GM20431 (cell line): ENCODE data around the gene MT1E.
"Not testable (repeated sequence)": the region's sequence is repeated elsewhere in the genome, so short reads cannot be mapped to it uniquely, and the experiment has no call there.

Experiments used
- in situ Hi-C: fragments of 300-500 bp; cut with MseI, MboI; formaldehyde crosslinking; loops from one replicate; pipeline ENCODE4 v1.15.0; 2020; ENCODE audit warnings: low sequenced_read_pairs; ENCODE audit not compliant: unreplicated experiment

Gene MT1E

DNA sequence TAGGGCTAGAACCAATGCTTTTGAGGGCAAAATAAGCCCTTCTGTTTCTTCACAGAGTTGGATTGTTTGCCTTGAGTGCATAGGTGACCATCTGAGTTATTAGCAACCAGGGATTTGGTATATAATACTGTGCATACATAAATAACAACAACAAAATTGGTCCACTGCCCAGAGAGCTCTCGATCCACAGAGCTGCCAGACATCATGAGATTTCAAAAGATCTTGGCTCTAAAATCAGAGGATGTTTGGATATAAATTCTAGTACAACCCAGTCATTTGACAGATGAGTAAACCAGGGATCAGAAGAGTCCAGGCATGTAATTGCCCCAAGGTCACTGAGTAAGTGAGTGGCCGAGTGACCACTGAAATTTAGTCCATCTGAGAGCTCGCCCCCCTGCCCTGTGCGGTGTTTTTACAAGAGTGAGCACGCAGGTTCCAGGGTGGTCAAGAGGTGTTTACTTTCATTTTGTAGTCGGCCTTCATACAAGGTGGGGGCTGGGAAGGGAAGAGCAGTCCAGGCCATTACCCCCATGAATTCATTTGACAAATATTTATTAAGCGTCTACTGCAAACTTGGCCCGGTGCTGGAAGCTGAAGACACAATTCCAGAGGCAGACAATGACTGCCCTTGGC, 19.0 kb upstream of the MT1E start:
- in situ Hi-C loops: no loop called here

DNA sequence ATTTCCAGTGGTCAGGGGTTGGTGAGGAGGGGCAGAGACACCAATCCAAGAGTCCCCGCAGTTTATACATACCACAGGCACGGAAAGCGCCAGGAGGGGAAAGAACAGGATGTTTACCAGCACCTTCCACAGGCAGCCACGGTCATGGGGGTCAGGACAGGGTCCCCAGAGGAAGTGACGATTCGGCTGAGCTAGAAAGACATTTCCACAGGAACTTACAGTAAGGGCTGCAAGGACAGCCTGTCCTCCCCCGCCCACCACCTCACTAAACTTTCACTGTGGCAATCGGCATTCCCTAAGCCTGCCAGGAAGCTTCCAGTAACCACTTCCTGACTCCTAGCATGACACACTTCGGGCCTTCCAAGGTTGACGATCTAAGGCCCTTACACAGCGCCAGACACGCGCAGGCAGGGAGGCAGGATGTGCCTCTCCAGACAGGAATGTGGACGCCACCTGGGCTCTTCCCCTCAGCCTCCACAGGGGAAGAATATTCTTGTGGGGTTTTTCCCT, 18.4 kb upstream of the MT1E start:
- in situ Hi-C loops: no loop called here

DNA sequence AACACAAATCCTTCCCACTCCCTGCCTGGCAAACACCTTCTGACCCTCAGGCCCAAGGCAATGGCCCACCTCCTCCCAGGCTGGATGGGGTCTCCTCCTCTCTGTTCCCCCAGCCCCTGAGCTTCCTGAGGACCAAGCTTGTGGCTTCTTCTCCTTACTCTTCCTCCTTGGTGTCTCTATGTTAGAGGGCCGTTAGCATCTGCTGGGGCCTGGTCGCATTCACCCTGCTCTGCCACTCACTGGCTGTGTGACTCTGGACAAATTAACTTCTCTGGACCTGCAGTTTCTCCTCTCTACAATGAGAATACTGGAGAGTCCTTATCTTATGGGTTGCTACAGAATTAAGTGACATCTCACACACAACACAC, 17.9 kb upstream of the MT1E start:
- in situ Hi-C loops: no loop called here

DNA sequence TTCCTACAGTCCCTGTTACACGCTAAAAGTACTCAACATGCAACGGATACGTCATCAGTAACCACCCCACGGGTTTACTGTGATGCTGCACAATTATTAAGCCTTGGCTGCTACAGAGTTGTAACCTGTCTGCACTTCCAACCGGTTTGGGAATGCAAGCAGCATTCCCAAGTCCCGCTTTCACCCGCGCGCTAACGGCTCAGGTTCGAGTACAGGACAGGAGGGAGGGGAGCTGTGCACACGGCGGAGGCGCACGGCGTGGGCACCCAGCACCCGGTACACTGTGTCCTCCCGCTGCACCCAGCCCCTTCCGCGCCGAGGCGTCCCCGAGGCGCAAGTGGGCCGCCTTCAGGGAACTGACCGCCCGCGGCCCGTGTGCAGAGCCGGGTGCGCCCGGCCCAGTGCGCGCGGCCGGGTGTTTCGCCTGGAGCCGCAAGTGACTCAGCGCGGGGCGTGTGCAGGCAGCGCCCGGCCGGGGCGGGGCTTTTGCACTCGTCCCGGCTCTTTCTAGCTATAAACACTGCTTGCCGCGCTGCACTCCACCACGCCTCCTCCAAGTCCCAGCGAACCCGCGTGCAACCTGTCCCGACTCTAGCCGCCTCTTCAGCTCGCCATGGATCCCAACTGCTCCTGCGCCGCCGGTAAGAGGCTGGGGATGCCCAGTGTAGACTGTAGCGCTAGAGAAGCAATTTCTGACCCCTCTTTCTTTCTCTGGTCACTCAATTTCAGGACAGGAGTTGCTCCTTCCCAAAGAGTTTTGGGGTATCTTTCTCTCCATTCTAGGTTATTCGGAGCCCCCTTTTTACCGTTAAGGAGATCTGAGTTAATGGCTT, 17.3 kb upstream of the MT1E start, which contains the start of gene MT2A:
Gene MT2A, plus strand, starts transcription at position 542 of the 833 bp plus-strand sequence. Its CDS starts 72 bp downstream, at position 614.
- in situ Hi-C loops: no loop called here

DNA sequence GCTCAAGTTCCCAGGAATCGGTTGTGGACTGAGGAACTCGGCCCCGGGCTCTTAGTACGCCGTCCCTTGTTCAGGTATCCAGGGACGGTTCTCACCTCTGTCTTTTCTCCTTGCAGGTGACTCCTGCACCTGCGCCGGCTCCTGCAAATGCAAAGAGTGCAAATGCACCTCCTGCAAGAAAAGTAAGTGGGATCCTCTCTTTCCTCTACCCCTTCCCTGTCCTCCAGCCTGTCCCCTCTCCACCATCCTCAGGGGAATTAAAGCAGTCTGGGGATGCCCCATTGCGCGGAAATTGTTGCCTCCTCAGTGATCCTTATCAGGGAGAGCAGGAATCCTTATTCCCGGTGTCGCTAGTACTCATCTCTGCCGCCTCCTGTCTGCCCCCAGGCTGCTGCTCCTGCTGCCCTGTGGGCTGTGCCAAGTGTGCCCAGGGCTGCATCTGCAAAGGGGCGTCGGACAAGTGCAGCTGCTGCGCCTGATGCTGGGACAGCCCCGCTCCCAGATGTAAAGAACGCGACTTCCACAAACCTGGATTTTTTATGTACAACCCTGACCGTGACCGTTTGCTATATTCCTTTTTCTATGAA, 16.6 kb upstream of the MT1E start:
- in situ Hi-C loops: no loop called here

DNA sequence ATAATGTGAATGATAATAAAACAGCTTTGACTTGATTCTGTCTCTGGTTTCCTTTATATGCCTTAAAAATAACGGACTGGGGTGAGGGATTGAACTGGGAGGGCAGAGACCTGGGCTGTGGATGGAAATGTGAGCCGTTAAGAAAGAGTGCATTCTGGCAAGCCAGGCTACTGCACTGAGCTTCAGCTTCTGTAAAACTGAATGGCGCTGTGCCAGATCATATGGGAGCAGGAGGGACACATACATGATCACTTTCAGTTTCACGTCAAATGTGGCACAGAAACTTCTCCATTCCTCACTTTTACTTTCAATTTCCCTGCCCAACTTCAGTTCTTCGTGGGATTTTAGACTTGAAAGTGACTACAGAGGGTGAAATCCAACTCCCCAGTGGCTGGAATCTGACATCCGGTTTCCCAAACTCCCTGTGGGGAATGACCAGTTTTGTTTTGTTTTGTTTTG, 16.1 kb upstream of the MT1E start:
- in situ Hi-C loops: no loop called here

DNA sequence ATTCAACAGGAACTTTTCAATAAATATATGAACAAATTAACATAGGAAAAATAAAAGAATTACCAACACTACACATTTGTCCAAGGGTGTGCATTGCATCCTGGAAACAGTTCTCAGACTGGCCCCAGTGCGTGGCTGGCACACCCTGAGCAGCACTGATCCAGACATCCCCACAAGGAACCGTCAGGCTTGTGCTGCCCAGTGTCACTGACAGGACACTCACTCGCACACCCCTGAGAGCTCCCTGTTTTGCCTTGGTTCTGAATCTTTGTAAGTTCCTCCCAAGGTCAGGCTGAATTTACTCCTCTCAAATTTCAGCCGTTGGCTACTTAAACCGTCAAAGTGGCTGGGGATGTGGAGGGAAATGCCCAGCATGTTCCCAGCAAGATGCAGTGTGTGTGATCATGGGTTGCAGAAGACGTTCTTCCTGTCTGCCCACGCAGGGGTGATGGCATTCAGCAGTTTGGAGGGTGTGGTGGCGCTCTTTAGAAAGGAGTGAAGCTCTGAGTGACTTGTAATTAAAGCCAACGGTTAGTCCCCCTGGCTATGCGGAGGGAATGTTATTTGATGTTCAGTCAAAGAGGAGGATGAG, 15.5 kb upstream of the MT1E start:
- in situ Hi-C loops: no loop called here

DNA sequence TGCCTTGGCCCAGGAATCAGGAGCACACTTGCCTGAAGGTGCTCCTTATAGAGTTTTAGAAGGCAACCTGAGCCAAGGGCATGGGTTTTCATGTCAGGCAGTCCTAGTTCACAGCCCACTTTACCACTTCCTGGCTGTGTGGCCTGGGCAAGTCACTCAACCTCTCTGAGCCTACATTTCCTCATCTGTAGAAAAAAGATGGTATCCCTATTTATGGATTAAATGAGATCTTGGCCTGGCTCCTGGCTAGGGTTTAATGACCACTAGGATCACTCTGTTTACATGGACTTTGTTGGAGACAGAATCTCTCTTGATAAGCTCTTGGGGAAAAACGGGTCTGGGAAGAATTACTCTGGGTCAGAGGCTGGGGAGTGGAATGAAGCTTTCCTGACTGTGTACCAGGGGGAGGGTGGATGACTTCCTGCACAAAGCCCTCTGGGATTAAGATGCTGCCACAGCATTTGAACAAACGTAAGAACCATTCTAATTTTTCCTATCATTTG, 14.9 kb upstream of the MT1E start:
- in situ Hi-C loops: no loop called here

DNA sequence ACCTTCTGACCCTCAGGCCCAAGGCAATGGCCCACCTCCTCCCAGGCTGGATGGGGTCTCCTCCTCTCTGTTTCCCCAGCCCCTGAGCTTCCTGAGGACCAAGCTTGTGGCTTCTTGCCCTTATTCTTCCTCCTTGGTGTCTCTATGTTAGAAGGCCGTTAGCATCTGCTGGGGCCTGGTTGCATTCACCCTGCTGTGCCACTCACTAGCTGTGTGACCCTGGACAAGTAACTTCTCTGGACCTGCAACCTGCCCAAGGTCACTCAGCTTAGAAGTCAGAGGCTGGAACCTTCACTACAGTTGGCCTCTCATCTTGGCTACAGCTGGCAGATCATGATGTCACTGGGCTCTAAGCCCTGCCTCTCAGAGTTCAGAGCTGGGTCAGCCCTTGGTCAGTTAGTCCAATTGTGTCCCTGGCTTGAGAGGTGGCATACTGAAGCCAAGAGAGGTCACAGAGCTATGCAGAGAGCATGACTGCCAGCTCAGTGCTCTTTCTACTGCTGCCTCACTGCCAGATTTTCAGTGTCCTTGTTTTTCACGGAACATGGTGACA, 14.2 kb upstream of the MT1E start:
- in situ Hi-C loops: no loop called here

DNA sequence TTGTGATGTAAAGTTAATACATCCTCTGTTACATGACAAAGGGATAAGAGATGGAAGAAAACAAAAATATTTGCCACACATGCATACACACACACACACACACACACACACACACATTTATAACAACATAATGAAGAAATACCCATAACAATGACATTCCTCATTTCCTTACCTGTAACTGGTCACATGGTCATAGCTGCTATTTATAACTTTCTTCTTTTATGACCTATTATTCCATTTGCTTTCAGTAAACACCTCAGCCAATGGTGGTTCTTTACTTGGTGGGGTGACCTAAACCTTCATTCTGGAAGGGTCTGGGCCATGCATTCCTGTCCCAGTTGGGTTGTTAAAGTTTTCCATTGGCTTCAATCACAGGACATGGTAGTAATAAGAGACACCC, 11.9 kb upstream of the MT1E start:
- in situ Hi-C loops: no loop called here

DNA sequence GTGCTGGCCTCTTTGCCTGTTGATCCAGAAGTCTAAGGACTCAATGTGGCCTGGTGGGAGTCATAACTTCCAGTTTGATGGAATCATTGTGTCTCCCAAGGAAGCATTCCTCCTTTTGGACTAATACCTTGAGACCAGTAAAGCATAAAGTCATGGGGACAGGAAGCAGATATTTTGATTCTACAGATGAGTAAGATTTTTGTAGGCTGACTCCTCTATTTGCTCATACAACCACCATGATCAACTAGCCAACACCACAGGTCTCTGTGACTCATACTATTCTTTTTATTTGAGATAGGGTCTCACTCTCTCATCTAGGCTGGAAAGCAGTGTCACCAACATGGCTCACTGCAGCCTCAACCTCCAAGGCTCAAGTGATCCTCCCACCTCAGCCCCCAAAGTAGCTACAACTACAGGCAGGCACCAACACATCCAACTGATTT, 11.0 kb upstream of the MT1E start:
- in situ Hi-C loops: no loop called here

DNA sequence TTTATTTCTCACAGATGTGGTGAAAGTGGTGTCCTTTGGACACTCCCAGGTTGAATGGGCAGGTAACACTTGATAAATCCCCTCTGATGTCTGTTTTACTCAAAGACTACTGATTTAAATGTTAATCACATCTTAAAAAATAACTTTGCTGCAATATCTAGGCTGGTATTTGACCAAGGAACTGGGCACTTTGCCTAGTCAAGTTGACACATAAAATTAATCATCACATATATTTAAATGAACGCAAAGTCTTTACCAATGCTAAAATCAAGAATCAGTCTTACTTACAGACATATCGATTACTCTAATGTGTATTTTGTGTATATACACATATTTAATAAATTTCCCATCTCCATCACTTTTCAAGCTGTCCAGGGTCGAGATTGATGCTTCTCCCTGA, 10.2 kb upstream of the MT1E start:
- in situ Hi-C loops: no loop called here

DNA sequence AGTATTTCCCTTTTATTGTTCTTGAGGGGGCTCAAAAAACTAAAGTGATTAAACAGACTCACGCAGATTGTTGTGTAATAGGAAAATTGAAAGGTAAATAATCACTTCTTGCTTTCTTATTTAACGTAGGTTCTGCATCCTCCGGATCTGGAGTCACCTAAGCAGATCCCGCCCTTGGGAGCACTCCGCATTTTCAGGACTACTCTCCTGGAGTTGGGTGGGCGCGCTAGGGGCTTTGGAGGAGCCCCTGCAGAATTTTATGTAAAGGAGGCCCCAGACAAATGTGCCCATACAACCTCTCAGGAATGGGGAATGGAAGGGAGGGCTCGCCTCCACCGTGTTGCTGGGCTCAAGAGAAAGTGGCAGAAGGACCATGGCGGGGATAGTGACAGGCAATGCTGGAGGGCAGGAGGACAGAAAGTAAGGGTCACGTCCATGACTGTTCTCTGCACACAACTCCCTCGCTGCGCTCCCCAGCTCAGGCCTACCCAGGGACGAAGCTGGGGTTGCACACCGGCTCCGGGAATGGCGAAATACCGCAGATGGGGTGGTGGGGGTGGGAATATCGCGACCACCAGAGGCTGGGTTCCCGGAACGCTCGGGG, 8.9 kb upstream of the MT1E start:
- in situ Hi-C loops: no loop called here

DNA sequence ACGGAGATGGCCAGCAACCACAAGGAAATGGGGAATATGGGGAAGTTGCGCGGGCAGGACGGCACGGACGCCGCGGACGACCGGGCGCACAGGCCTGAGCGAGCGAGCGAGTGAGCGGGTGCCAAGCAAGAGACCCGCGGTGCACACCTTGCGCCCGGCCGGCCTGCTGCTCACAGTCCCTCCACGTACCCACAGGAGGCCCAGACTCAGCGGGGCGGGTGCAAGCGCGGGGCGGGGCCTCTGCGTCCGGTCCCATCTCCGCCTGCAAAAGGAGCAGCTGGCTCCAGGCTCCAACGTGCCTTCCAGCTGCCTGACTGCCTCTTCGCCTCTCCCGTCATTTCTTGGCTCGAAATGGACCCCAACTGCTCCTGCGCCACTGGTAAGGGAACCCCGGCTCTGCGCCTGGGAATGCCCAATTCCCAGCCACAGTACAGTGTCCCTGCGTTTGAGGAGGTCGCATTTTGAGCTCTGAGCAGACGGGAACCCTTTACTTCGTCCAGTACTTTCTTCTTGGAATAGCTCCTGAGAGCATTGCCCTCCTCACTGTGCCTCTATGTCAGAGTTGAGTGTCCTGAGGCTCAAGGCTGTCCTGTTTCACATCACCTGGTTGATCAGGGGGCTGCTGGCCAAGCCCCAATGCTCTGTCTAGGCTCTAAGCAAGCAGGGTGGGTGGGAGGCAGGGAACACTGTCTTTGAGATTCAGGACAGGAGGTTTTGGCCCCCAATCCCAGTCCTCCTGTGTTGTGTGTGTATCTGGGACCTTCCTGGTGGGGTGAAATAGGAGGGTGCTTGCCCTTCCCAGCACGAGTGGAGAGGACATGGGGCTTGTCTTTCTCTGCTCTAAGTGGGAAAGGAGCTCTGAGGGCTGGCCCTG, 8.1 kb upstream of the MT1E start:
- in situ Hi-C loops: no loop called here

DNA sequence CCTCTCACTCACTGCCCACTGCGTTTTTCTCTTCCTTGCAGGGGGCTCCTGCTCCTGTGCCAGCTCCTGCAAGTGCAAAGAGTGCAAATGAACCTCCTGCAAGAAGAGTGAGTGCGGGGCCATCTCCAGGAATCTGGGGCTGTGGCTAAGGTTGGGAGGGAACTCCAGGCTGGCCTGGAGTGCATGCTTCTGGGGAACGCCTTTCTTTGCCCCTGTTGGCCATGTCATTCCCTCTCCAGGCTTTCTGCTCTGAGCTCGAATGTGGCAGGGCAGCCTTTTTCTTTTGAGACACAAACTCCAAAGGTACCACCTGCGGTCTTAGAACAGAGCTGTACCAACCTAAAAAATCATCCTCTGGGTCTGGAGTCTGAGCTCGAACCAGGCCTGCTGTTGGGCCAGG, 7.4 kb upstream of the MT1E start:
- in situ Hi-C loops: no loop called here

DNA sequence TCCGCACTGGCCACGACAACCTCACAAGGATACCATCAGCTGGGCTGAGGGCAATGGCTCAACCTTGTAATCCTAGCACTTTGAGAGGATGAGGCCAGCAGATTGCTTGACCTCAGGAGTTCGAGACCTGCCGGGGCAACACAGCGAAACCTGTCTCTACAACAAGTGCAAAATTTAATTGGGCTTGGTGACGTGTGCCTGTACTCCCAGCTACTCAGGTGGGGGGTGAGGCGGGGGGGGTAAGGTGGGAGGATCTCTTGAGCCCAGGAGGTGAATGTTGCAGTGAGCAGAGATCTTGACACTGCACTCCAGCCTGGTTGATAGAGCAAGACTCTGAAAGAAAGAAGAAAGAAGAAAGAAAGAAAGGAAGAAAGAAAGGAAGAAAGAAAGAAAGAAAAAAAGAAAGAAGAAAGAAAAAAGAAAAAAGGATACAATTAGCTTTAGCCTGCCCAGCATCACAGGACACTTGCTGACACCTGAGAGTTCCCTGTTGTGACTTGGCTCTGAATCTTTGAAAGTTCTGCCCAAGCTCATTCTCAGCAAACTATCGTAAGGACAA, 5.2 kb upstream of the MT1E start:
- in situ Hi-C loops: no loop called here

DNA sequence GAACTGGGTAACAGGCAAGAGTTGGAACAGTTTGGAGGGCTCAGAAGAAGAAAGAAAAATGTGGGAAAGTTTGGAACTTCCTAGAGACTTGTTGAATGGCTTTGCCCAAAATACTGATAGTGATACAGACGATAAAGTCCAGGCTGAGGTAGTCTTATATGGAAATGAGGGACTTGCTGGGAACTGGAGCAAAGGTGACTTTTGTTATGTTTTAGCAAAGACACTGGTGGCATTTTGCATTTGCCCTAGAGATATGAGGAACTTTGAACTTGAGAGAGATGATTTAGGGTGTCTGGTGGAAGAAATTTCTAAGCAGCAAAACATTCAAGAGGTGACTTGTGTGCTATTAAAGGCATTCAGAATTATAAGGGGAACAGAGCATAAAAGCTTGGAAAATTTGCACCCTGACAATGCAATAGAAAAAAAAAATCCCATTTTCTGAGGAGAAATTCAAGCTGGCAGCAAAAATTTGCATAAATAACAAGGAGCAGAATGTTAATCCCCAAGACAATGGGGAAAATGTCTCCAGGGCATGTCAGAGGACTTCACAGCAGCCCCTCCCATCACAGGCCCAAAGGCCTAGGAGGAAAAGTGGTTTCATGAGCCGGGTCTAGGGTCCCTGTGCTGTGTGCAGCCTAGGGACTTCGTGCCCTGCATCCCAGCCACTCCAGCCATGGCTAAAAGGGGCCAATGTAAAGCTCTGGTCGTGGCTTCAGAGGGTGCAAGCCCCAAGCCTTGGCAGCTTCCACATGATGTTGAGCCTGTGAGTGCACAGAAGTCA, 3.7 kb upstream of the MT1E start:
- in situ Hi-C loops: not testable (repeated sequence)

DNA sequence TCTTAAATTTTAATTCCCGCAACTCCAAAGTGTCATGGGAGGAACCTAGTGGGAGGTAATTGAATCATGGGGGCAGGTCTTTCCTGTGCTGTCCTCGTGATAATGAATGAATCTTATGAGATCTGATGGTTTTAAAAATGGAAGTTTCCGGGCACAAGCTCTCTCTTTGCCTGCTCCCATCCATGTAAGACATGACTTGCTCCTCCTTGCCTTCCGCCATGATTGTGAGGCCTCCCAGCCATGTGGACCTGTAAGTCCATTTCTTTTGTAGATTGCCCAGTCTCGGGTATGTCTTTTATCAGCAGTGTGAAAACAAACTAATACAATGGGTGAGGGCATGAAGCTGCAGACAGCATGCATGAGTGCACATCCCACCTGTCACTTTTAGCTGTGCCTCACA, 2.4 kb upstream of the MT1E start:
- in situ Hi-C loops: not testable (repeated sequence)
